Colonic mucosa (tissue), 4 donors: ENCODE measurements around the gene OTOS. TPM values are rescaled to one million over a fixed set of nuclear protein-coding genes. Genes with fewer than 3 reads are reported as not detected.

Source experiments
- DNase-seq: peaks from one replicate; pipeline ENCODE4 v3.0.0-alpha.2; 2020
- H3K27ac ChIP-seq: fragments of 200-600 bp; one replicate; pipeline ENCODE4 v1.8.0; 2021
- H3K27me3 ChIP-seq: fragments of 200-600 bp; one replicate; pipeline ENCODE4 v1.8.0; 2021
- H3K36me3 ChIP-seq: fragments of 200-600 bp; one replicate; pipeline ENCODE4 v1.8.0; 2021
- H3K4me1 ChIP-seq: fragments of 200-600 bp; one replicate; pipeline ENCODE4 v1.8.0; 2021; ENCODE audit warnings: mild to moderate bottlenecking
- H3K4me3 ChIP-seq: fragments of 200-600 bp; one replicate; pipeline ENCODE4 v1.8.0; 2021
- H3K9ac ChIP-seq, 2 donors: one replicate each; pipeline ENCODE4 v1.7.0; 2013; ENCODE audit warnings: control low read depth in 2 of 2, low read depth in 2 of 2, low read length in 2 of 2
- H3K9me3 ChIP-seq: fragments of 200-600 bp; one replicate; pipeline ENCODE4 v1.8.0; 2021
- CTCF ChIP-seq: fragments of 200-600 bp; IDR thresholded peaks from one replicate; pipeline ENCODE4 v1.8.0; 2022; ENCODE audit warnings: antibody characterized with exemption, mild to moderate bottlenecking
- intact Hi-C: fragments of 100-400 bp; cut with DNase I; formaldehyde crosslinking; loops from one replicate; pipeline ENCODE4 v1.14.1; 2022
- total RNA-seq, 2 donors: library from RNA; stranded (reverse); fragmentation: NEBNext Ultra II Directional in 1 of 2; extraction: Animal tissue kit (Norgen Biotek cat#: 25700) in 1 of 2; gene quantifications; one replicate each; pipeline ENCODE4 v1.2.1, GENCODE V29; 2021
- donor health status: healthy.
- donor health status: DM: no; HTN: no; CAD: no.
- donor health status: DM: no; HTN: no; CAD: no.

Gene OTOS
- total RNA-seq, 2 donors from 2014 or later: not detected

GRCh38 chr2:240170354-240170735 is 29.9 kb upstream of the OTOS start:
- H3K27me3 ChIP-seq: no peaks in the 10 kb centered on the region

GRCh38 chr2:240169486-240170353 is 29.3 kb upstream of the OTOS start:
- Histone ChIP-seq H3K36me3 (no peaks in the 10 kb centered on the region), H3K27ac (no peak overlapping the region), H3K4me1 (no peaks in the 10 kb centered on the region), H3K9me3 (no peaks in the 10 kb centered on the region), H3K4me3 (no peak overlapping the region), H3K9ac (no peak overlapping the region), H3K27me3 (no peaks in the 10 kb centered on the region)
- DNase-seq: no peak
- intact Hi-C loops: no loop called here
- TF ChIP-seq CTCF: no peak

More at GRCh38 chr2:240170354-240170735, 29.9 kb upstream of the OTOS start:
- Histone ChIP-seq H3K27ac (no peak overlapping the region), H3K4me3 (no peak overlapping the region), H3K36me3 (no peaks in the 10 kb centered on the region), H3K9me3 (no peaks in the 10 kb centered on the region), H3K4me1 (no peaks in the 10 kb centered on the region), H3K9ac (no peak overlapping the region)
- intact Hi-C loops: no loop called here
- no peak for DNase-seq
- no peak for TF ChIP-seq CTCF

- H3K27me3 ChIP-seq: no peaks in the 10 kb centered on the region
- no peaks in the 10 kb centered on the region for H3K36me3 ChIP-seq
- TF ChIP-seq CTCF: no peak
- no peak overlapping the region for H3K4me3 ChIP-seq
- intact Hi-C loops: no loop called here
- no peak for DNase-seq
- H3K9me3 ChIP-seq: no peaks in the 10 kb centered on the region
- no peaks in the 10 kb centered on the region for H3K4me1 ChIP-seq
- no peak overlapping the region for H3K9ac ChIP-seq
- no peak overlapping the region for H3K27ac ChIP-seq
Measured at GRCh38 chr2:240168546-240169361, 28.3 kb upstream of the OTOS start.

GRCh38 chr2:240168041-240168440 is 27.6 kb upstream of the OTOS start:
- intact Hi-C loops: no loop called here

GRCh38 chr2:240167588-240167880 is 27.1 kb upstream of the OTOS start:
- no peak for DNase-seq

More at GRCh38 chr2:240168041-240168440, 27.6 kb upstream of the OTOS start:
- Histone ChIP-seq H3K4me1 (no peaks in the 10 kb centered on the region), H3K4me3 (no peak overlapping the region), H3K27me3 (no peaks in the 10 kb centered on the region), H3K9ac (no peak overlapping the region), H3K36me3 (no peaks in the 10 kb centered on the region), H3K27ac (no peak overlapping the region), H3K9me3 (no peaks in the 10 kb centered on the region)
- no peak for TF ChIP-seq CTCF
- no peak for DNase-seq

More at GRCh38 chr2:240167588-240167880, 27.1 kb upstream of the OTOS start:
- no peak overlapping the region for H3K9ac ChIP-seq
- H3K9me3 ChIP-seq: no peaks in the 10 kb centered on the region
- intact Hi-C loops: no loop called here
- no peak overlapping the region for H3K27ac ChIP-seq
- H3K4me1 ChIP-seq: no peaks in the 10 kb centered on the region
- H3K36me3 ChIP-seq: no peaks in the 10 kb centered on the region
- no peak for TF ChIP-seq CTCF
- H3K27me3 ChIP-seq: no peaks in the 10 kb centered on the region
- H3K4me3 ChIP-seq: no peak overlapping the region
